Neural progenitor cell (in vitro differentiated cells): ENCODE data around the gene ECM1. TPM values are rescaled to one million over a fixed set of nuclear protein-coding genes. Genes with fewer than 3 reads are reported as not detected.

Experiments used
- DNase-seq: peaks from one replicate; pipeline ENCODE4 v3.0.0-alpha.2; 2016; ENCODE audit warnings: low spot score
- H2AFZ ChIP-seq: fragments of 200-600 bp; sonication (generic); replicated peaks from 2 replicates; pipeline ENCODE4 v1.6.1; 2016; ENCODE audit warnings: antibody characterized with exemption
- H3F3A ChIP-seq: fragments of 200-600 bp; sonication (generic); 2 replicates; pipeline ENCODE4 v1.6.1; 2016; ENCODE audit warnings: antibody characterized with exemption, low read depth
- H3K27ac ChIP-seq: fragments of 200-600 bp; sonication (generic); 2 replicates; pipeline ENCODE4 v1.5.1; 2016; ENCODE audit warnings: mild to moderate bottlenecking
- H3K27me3 ChIP-seq: fragments of 200-600 bp; sonication (generic); 2 replicates; pipeline ENCODE4 v1.6.1; 2016; ENCODE audit warnings: mild to moderate bottlenecking, moderate library complexity
- H3K36me3 ChIP-seq: fragments of 200-600 bp; sonication (generic); 2 replicates; pipeline ENCODE4 v1.5.1; 2016
- H3K4me1 ChIP-seq: fragments of 200-600 bp; sonication (generic); 2 replicates; pipeline ENCODE4 v1.6.1; 2016; ENCODE audit warnings: mixed run types
- H3K4me2 ChIP-seq: fragments of 200-600 bp; sonication (generic); 2 replicates; pipeline ENCODE4 v1.6.1; 2016
- H3K4me3 ChIP-seq: fragments of 200-600 bp; sonication (generic); 2 replicates; pipeline ENCODE4 v1.5.1; 2016
- H3K79me2 ChIP-seq: fragments of 200-600 bp; sonication (generic); 2 replicates; pipeline ENCODE4 v1.6.1; 2016; ENCODE audit warnings: low read depth
- H3K9ac ChIP-seq: fragments of 200-600 bp; sonication (generic); 2 replicates; pipeline ENCODE4 v1.6.1; 2016
- H3K9me3 ChIP-seq: fragments of 200-600 bp; sonication (generic); 2 replicates; pipeline ENCODE4 v1.5.1; 2016; ENCODE audit warnings: low read depth
- H4K20me1 ChIP-seq: fragments of 200-600 bp; sonication (generic); 2 replicates; pipeline ENCODE4 v1.6.1; 2016; ENCODE audit warnings: low read depth
- H3K27ac Mint-ChIP-seq: 3 replicates; pipeline ENCODE4 v1.8.0; 2021; ENCODE audit warnings: mixed read lengths
- H3K27me3 Mint-ChIP-seq: 2 replicates; pipeline ENCODE4 v1.8.0; 2022; ENCODE audit warnings: low read depth, mild to moderate bottlenecking, inconsistent platforms, moderate library complexity, mixed read lengths; ENCODE audit not compliant: insufficient read depth
- H3K36me3 Mint-ChIP-seq: 3 replicates; pipeline ENCODE4 v1.8.0; 2021; ENCODE audit warnings: mixed read lengths
- H3K4me1 Mint-ChIP-seq: 3 replicates; pipeline ENCODE4 v1.8.0; 2021; ENCODE audit warnings: mixed read lengths
- H3K4me3 Mint-ChIP-seq: 3 replicates; pipeline ENCODE4 v1.8.0; 2021; ENCODE audit warnings: mild to moderate bottlenecking, moderate library complexity, mixed read lengths
- H3K9me3 Mint-ChIP-seq: 3 replicates; pipeline ENCODE4 v1.8.0; 2020; ENCODE audit warnings: mixed read lengths
- EZH2 ChIP-seq: fragments of 200-600 bp; sonication (generic); IDR thresholded peaks from 2 replicates; pipeline ENCODE4 v1.6.1; 2017; ENCODE audit warnings: antibody characterized with exemption, mild to moderate bottlenecking, moderate library complexity
- EZH2phosphoT487 ChIP-seq: fragments of 200-600 bp; sonication (generic); IDR thresholded peaks from 2 replicates; pipeline ENCODE4 v1.6.1; 2017; ENCODE audit warnings: antibody characterized with exemption
- total RNA-seq: library from RNA; depleted of rRNA; stranded (reverse); fragments of >200 nt; gene quantifications from 2 replicates; pipeline ENCODE4 v1.2.3, GENCODE V29; 2015; ENCODE audit warnings: low replicate concordance
- TF ChIP-seq, protein P1 (sequence below): fragments of 200-600 bp; sonication (generic); IDR thresholded peaks from 2 replicates; pipeline ENCODE4 v1.5.1; 2017; ENCODE audit warnings: antibody characterized with exemption, mild to moderate bottlenecking

ECM1 gene
- total RNA-seq, 1 donor from 2014 or later = 0.30 TPM

DNA sequence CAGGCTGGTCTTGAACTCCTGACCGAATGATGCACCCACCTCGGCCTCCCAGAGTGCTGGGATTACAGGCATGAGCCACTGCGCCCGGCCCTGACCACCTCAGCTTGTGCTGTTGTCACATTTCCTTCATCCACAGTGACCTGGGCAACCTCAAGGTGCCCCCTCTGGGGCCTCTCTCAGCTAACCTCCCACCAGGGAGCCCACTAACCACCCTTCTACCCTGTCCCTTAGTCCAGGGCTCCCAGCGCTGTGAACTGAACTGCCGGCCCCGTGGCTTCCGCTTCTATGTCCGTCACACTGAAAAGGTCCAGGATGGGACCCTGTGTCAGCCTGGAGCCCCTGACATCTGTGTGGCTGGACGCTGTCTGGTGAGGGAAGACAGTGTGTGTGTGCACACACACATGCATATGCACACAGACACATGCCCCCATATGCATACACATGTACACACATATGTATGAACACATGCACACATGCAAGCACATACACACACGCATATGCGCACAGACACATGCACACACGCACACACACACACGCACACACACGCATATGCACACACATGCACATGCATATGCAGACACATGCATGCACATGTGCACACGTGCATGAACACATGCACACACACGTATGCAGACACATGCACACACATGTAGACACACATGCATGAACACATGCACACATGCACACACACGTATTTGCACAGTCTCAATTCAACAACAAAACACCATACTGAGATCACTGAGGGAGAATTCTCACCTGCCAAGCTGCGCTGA, 47.5 kb downstream of the ECM1 start:
- H3K27ac ChIP-seq = no peak overlapping the region
- peak; percentile 1 for DNase-seq
- Mint-ChIP-seq H3K9me3 (no peaks in the 10 kb centered on the region), H3K36me3 (peaks cover 2% of the 10 kb centered on the region), H3K4me1 (peaks cover 25% of the 10 kb centered on the region), H3K4me3 (no peak overlapping the region), H3K27ac (no peak overlapping the region), H3K27me3 (peaks cover 4% of the 10 kb centered on the region)
- H3K79me2 ChIP-seq = peaks cover 4% of the 10 kb centered on the region
- H2AFZ ChIP-seq = no peak overlapping the region
- H4K20me1 ChIP-seq = peaks cover 9% of the 10 kb centered on the region
- peaks cover 13% of the 10 kb centered on the region for H3F3A ChIP-seq
- H3K9ac ChIP-seq = no peak overlapping the region
- no peak overlapping the region for H3K4me3 ChIP-seq
- TF ChIP-seq, protein P1, sequence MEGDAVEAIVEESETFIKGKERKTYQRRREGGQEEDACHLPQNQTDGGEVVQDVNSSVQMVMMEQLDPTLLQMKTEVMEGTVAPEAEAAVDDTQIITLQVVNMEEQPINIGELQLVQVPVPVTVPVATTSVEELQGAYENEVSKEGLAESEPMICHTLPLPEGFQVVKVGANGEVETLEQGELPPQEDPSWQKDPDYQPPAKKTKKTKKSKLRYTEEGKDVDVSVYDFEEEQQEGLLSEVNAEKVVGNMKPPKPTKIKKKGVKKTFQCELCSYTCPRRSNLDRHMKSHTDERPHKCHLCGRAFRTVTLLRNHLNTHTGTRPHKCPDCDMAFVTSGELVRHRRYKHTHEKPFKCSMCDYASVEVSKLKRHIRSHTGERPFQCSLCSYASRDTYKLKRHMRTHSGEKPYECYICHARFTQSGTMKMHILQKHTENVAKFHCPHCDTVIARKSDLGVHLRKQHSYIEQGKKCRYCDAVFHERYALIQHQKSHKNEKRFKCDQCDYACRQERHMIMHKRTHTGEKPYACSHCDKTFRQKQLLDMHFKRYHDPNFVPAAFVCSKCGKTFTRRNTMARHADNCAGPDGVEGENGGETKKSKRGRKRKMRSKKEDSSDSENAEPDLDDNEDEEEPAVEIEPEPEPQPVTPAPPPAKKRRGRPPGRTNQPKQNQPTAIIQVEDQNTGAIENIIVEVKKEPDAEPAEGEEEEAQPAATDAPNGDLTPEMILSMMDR = no peak
- TF ChIP-seq EZH2phosphoT487 (no peak), EZH2 (no peak)
- H3K36me3 ChIP-seq = no peaks in the 10 kb centered on the region
- no peak overlapping the region for H3K4me2 ChIP-seq
- no peaks in the 10 kb centered on the region for H3K9me3 ChIP-seq
- H3K4me1 ChIP-seq = peaks cover 18% of the 10 kb centered on the region
- peaks cover 9% of the 10 kb centered on the region for H3K27me3 ChIP-seq

DNA sequence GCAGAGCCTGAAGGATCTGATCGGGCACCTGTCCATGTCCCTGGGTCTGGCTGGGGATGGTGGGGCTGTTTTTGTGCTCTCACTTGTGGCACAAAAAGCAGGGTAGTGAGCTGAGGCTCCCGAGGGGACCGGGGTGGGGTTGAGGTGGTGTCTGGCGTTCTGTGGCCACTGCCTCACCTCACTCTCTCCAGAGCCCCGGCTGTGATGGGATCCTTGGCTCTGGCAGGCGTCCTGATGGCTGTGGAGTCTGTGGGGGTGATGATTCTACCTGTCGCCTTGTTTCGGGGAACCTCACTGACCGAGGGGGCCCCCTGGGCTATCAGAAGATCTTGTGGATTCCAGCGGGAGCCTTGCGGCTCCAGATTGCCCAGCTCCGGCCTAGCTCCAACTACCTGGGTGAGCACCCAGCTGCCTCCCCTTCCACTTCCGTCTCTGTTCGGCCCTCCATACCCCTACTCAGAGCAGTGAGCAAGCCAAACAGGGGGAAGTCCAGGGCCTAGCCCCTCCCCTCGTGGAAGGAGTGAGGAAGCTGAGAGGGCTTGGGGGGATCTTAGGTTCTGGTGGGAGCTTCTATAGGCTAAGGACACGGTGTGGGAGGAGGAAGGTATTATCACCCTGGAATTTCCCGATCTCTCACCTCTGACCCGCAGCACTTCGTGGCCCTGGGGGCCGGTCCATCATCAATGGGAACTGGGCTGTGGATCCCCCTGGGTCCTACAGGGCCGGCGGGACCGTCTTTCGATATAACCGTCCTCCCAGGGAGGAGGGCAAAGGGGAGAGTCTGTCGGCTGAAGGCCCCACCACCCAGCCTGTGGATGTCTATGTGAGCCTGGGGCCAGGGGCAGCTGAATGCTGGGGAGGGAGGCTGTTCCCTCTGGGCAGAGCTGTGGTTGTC, 48.3 kb downstream of the ECM1 start:
- Mint-ChIP-seq H3K9me3 (no peaks in the 10 kb centered on the region), H3K4me3 (no peak overlapping the region), H3K27ac (no peak overlapping the region), H3K4me1 (peaks cover 30% of the 10 kb centered on the region), H3K27me3 (peaks cover 3% of the 10 kb centered on the region), H3K36me3 (peaks cover 2% of the 10 kb centered on the region)
- TF ChIP-seq, protein P1 = no peak
- TF ChIP-seq EZH2phosphoT487 = no peak
- TF ChIP-seq EZH2 = no peak
- Histone ChIP-seq H3K27me3 (peaks cover under 1% of the 10 kb centered on the region), H3K27ac (no peak overlapping the region), H3K36me3 (no peaks in the 10 kb centered on the region), H3K4me2 (no peak overlapping the region), H3K9me3 (no peaks in the 10 kb centered on the region), H3K79me2 (peaks cover 7% of the 10 kb centered on the region), H3K4me3 (no peak overlapping the region), H2AFZ (no peak overlapping the region), H3K4me1 (peaks cover 22% of the 10 kb centered on the region), H4K20me1 (peaks cover 5% of the 10 kb centered on the region), H3K9ac (no peak overlapping the region), H3F3A (peaks cover 13% of the 10 kb centered on the region)
- peak; percentile 42 for DNase-seq

DNA sequence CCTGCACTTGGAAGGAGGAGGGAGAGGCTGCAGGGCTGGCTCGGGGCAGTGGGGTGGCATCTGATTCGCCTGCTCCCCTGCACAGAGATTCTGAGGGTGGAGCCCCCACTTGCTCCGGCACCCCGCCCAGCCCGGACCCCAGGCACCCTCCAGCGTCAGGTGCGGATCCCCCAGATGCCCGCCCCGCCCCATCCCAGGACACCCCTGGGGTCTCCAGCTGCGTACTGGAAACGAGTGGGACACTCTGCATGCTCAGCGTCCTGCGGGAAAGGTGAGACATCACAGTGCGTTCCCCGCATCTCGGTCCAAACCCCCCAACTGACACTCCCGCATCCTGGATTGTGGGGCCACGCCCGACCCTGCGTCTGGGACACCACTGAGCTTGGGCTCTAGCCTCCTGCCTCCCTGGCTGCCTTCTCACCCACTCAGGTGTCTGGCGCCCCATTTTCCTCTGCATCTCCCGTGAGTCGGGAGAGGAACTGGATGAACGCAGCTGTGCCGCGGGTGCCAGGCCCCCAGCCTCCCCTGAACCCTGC, 49.2 kb downstream of the ECM1 start:
- H3K79me2 ChIP-seq = peaks cover 7% of the 10 kb centered on the region
- H4K20me1 ChIP-seq = peaks cover 5% of the 10 kb centered on the region
- H3K9ac ChIP-seq = no peak overlapping the region
- H2AFZ ChIP-seq = no peak overlapping the region
- no peaks in the 10 kb centered on the region for H3K9me3 ChIP-seq
- H3K36me3 ChIP-seq = no peaks in the 10 kb centered on the region
- no peak overlapping the region for H3K4me2 ChIP-seq
- no peak overlapping the region for H3K4me3 ChIP-seq
- peaks cover 2% of the 10 kb centered on the region for H3K27me3 Mint-ChIP-seq
- H3K27ac Mint-ChIP-seq = no peak overlapping the region
- H3K36me3 Mint-ChIP-seq = peaks cover 2% of the 10 kb centered on the region
- TF ChIP-seq EZH2 = no peak
- TF ChIP-seq EZH2phosphoT487 = no peak
- TF ChIP-seq, protein P1 = no peak
- H3K9me3 Mint-ChIP-seq = no peaks in the 10 kb centered on the region
- H3K27ac ChIP-seq = no peak overlapping the region
- H3K27me3 ChIP-seq = no peaks in the 10 kb centered on the region
- peaks cover 16% of the 10 kb centered on the region for H3K4me1 ChIP-seq
- no peak for DNase-seq
- peaks cover 28% of the 10 kb centered on the region for H3K4me1 Mint-ChIP-seq
- H3F3A ChIP-seq = peaks cover 20% of the 10 kb centered on the region
- no peak overlapping the region for H3K4me3 Mint-ChIP-seq
